OCI-LY1 (cell line): Measurements from ENCODE around the gene TUBGCP4.

Experiments
- EZH2 ChIP-seq: fragments of 200-600 bp; sonication (generic), shearing (Covaris generic); IDR thresholded peaks from 2 replicates; pipeline ENCODE4 v1.8.0; 2017; ENCODE audit warnings: borderline replicate concordance, mixed run types, mild to moderate bottlenecking, antibody characterized with exemption, low read length, moderate library complexity, mixed read lengths
- TF ChIP-seq, protein P1 (sequence below): fragments of 200-600 bp; sonication (generic), shearing (Covaris generic); IDR thresholded peaks from 2 replicates; pipeline ENCODE4 v1.5.1; 2017; ENCODE audit warnings: mild to moderate bottlenecking, antibody characterized with exemption, low read length, moderate library complexity, mixed read lengths

DNA sequence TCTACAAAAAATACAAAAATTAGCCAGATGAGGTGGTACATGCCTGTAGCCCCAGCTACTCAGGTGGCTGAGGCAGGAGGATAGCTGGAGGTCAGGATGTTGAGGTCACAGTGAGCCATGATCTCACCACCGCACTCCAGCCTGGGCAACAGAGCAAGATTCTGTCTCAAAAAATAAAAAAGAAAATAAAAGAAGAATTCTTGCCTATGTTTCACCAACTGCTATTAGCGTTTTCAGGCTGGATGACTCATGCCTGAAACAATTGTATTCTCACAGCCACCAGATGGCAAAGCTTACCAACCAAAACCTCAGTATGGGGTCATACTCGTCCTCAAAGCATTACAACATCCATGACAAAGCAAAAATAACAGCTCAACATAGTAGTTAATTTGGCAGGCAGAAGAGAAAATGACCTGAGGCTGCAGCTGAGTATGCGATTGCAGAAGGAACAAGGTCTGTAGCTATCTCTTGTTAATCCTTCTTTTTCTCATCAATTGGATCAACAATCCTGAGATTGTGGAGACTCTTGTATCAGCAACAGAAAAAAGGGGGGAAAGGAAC is 69.9 kb downstream of the TUBGCP4 start:
- TF ChIP-seq EZH2 = no peak
- TF ChIP-seq, protein P1, sequence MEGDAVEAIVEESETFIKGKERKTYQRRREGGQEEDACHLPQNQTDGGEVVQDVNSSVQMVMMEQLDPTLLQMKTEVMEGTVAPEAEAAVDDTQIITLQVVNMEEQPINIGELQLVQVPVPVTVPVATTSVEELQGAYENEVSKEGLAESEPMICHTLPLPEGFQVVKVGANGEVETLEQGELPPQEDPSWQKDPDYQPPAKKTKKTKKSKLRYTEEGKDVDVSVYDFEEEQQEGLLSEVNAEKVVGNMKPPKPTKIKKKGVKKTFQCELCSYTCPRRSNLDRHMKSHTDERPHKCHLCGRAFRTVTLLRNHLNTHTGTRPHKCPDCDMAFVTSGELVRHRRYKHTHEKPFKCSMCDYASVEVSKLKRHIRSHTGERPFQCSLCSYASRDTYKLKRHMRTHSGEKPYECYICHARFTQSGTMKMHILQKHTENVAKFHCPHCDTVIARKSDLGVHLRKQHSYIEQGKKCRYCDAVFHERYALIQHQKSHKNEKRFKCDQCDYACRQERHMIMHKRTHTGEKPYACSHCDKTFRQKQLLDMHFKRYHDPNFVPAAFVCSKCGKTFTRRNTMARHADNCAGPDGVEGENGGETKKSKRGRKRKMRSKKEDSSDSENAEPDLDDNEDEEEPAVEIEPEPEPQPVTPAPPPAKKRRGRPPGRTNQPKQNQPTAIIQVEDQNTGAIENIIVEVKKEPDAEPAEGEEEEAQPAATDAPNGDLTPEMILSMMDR = peak; percentile 44; the same call in 1 of the 2 replicates
